Activated effector memory CD4-positive, alpha-beta T cell treated with anti-CD3 and anti-CD28 coated beads, Interleukin-2, amount 50 U/mL, for 16 hours (primary cell): Measurements from ENCODE around the gene CAMTA2.
A peak's percentile ranks its signal among the peaks of the same experiment; 100 is the strongest.

Experiments used
- DNase-seq: peaks from one replicate; pipeline ENCODE4 v3.0.0-alpha.2; 2020

The CAMTA2 gene

DNA sequence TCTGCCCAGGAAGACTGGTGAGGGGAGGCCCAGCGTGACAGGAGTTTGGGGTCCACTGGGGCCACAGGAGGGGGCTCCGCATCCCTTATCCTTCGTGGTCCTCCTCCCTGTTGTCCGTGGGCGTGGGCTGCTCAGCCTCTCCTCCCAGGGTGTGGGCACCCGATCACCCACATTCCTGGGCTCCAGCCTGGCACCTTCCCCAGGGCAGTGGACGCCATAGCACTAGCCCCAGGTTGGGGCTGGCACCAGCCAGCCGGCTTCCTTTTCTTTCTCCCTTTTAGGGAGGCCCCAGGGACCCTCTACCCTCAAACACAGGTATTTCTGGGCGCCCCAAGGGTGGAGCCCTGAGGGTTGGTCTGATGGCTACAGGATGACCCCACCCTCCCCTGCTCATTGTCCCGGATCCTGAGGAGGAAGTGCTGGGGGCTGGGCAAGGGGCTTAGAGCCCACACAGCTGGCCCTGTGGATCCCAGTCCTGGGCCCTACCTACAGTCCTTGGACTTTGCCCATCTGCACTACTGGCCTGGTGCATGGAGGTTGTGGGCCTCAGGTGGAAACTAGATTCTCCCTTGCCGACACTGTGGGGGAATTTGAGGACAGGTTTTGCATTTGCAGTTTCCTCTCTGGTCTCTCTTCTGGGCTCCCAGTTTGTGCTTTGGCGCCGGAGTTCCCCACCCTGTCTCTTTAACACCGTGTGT, 11.4 kb upstream of the CAMTA2 start:
- DNase-seq, result no peak

DNA sequence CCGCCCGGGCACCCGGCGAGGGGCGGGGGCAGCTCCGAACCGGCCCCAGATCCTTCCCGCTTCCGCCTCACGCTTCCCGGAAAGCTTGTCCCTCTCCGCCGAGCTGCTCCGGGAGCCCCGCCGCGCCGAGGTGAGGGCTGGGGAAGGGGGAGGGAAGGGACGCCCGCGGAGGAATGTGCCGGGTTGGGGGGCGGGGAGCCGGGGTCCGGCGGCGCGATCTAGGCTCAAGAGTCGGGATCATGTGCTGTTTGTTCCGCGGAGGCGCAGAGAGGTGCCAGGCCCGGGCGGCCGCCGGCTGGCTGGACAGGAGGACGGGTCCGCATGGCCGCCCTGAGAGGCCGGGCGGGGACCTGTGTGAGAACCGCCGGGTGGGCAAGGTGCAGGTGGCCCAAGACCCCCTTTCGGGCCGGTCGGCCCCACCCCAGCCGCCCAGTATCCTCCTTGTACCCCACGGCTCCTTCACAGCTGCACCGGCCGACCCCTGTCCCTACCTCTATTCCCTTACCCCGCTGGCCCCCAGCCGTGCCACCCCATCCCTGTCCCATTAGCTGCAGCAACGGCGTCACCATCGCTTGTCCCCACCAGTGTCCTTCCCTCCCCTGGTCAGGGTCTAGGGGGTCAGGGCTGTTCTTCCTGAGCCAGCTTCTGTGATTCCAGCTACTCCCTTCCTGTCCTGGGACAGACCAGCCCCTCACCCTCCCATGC, 10.7 kb upstream of the CAMTA2 start:
- no peak for DNase-seq

GRCh38 chr17:4997302-4998026, 10.0 kb upstream of the CAMTA2 start, which contains the start of the genes INCA1 and KIF1C:
Gene INCA1, minus strand, starts transcription at chr17:4997522. Its CDS starts 3,085 bp downstream, at chr17:4994437.
Gene KIF1C, plus strand, starts transcription at chr17:4997950. Its CDS starts 2,297 bp downstream, at chr17:5000247.
- peak; percentile 96 for DNase-seq

- DNase-seq, result no peak
These were observed 6.7 kb upstream of the CAMTA2 start for GRCh38 chr17:4994081-4994595.

GRCh38 chr17:4987767-4988567, 492 bp upstream of the CAMTA2 start:
- DNase-seq, result no peak

- no peak for DNase-seq
These were observed 1.1 kb downstream of the CAMTA2 start for GRCh38 chr17:4986403-4986802.

GRCh38 chr17:4982305-4982704, 5.2 kb downstream of the CAMTA2 start:
- no peak for DNase-seq

DNA sequence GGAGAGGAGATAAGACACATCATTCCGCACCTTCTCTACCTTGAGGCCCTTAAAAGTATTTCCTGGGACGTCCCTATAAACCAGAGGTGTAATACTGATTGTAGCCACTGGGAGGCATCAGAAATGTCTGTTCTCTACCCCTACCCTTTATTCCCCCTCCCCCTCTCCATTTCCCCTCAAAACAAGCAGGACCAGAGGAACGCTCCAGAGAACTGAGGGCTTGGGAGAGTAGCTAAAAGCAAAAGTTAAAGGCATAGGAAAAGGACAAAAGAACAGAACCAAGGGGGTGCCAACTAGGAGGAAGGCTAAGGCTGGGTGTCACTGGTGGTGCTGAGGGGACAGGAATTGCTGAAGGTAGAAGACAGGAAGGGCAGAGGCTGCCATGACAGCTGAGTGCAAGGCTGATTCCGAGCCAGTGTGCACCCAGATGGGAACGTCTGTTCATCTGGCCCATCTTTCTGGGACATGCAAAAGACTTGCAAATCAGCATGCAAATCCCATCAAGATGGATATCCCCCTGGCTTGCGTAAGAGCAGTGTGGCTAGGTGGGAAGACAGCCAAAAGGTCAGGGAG, 6.7 kb downstream of the CAMTA2 start:
- no peak for DNase-seq

DNA sequence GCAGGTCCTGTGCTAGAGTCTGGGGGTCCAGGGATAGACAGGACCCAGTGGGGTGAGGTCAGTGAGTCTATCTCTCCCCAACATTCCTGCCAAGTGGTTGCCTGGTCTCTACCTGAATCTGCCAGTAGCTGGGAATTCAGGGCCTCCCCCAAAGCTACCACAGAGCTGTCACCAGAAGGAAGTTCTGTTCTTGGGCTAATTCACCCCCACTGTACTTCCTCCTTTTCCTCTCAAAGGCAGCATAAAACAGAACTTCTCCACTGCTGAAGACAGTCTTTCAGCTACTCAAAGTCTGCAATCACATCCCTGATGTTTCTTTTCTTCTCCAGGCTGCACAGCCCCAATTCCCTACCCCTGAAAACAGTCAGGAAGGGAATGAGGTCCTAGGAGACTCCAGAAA, 8.7 kb downstream of the CAMTA2 start:
- DNase-seq, result no peak

DNA sequence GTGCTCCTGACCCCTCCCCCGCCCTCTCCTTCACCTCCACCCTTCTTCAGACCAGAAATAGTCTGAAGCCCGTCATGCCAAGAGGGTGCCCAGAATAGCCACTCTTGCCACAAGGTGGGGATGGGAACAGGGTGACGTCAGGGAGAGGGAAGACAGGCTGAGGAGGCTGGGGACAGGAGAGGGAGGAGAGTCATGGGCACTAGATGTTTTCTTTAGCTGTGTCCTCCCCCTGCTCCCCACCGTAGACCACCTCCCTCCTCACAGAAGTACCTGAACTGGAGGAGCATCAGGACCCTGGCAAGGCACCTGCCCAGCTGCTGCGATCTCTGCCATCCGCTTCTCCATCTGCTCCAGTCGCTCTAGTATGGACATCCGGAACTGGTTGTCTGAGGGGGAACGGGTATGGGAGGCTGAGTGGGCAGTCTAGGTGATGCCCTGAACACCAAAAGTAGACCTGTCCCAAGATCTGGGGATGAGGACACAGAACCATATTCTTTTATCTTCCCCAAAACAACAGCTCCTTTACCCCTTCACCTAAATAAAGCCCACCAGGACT, 13.3 kb downstream of the CAMTA2 start:
- no peak for DNase-seq

- DNase-seq, result no peak
These were observed 14.0 kb downstream of the CAMTA2 start for GRCh38 chr17:4973256-4974114.

DNA sequence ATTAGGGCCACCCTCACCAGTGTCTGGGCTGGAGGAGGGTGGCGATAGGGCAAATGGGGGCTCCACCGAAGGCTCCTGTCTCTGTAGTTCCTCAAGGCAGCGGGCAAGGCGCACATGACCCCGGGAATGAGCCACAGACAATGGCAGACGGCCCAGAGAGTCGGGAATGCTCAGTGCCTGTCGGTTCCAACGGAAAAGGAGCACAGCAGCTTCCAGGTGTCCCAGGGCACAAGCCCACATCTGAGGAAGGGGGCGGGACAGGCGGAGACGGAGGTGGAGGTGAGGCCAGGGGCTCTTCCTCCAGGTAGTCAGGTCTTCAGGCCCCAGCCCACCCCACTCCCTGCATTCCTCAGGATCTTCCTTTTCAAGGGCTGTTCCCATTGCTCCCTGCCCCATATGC, 14.7 kb downstream of the CAMTA2 start:
- DNase-seq, result no peak

DNA sequence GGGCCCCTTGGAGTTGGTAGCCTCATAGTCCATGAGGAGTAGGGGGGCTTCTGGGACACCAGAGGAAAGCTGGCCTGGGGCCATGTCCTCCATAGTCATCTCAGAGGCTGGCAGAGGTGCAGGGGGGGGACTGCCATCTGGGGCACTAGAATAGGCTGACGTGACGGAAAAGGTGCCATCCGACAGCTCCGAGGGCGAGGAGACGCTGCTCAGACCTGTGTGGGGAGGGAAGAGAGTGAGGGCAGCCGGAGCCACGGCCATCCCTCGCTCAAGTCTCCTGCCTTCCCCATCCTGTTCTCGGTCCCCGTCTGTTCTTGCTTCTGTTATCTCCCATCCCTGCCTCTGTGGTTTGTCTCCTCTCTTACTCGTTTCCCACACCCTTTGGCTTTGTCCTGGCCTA, 15.2 kb downstream of the CAMTA2 start:
- DNase-seq, result no peak

DNA sequence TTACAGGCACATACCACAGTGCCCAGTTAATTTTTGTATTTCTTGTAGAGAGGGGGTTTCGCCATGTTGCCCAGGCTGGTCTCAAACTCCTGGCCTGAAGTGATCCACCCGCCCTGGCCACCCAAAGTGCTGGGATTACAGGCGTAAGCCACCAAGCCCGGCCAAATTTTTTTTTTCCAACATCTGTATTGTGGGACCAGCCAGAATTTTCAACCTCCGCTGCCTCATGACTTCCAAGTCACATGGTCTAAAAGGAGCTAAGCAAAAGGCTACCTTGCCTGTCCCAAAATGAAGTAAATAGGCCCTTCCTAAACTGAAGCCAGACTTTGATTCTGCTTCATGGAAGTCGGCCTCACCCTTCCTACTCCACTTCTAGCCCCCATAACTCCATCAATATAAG, 15.6 kb downstream of the CAMTA2 start:
- no peak for DNase-seq

- DNase-seq, result peak; percentile 62
These were observed 17.2 kb downstream of the CAMTA2 start for GRCh38 chr17:4970273-4970672.

- peak; percentile 73 for DNase-seq
These were observed 17.8 kb downstream of the CAMTA2 start for GRCh38 chr17:4969551-4970173.

- DNase-seq, result peak; percentile 75
These were observed 18.4 kb downstream of the CAMTA2 start for GRCh38 chr17:4969047-4969550.

- peak; percentile 72 for DNase-seq
These were observed 18.9 kb downstream of the CAMTA2 start for GRCh38 chr17:4968486-4969046.

GRCh38 chr17:4967539-4968485, 19.7 kb downstream of the CAMTA2 start, which contains the start of gene SPAG7:
Gene SPAG7, minus strand, starts transcription at chr17:4967817. Its CDS starts 13 bp downstream, at chr17:4967804.
- DNase-seq, result peak; percentile 97
